Stimulated activated CD4-positive, alpha-beta T cell treated with anti-CD3 and anti-CD28 coated beads, TNF-alpha, amount 100 ng/mL, for 48 hours (primary cell): ENCODE data around the gene SPOP.

Source experiments
- DNase-seq, 3 donors: peaks; one replicate each; pipeline ENCODE4 v3.0.0-alpha.2; 2020; ENCODE audit warnings: low read depth in 3 of 3

Gene SPOP

GRCh38 chr17:49585422-49586027 is 92.4 kb downstream of the SPOP start:
- no peak for DNase-seq

- DNase-seq, result no peak
Observed at GRCh38 chr17:49583889-49584288, 94.0 kb downstream of the SPOP start.

- no peak for DNase-seq
Observed at GRCh38 chr17:49583226-49583625, 94.7 kb downstream of the SPOP start.

- DNase-seq, result no peak
Observed at GRCh38 chr17:49582789-49583188, 95.1 kb downstream of the SPOP start.

- DNase-seq, result no peak
Observed at GRCh38 chr17:49582055-49582722, 95.7 kb downstream of the SPOP start.

GRCh38 chr17:49581648-49581998 is 96.3 kb downstream of the SPOP start:
- no peak for DNase-seq

- DNase-seq, result no peak
Observed at GRCh38 chr17:49580981-49581647, 96.8 kb downstream of the SPOP start.

- no peak for DNase-seq
Observed at GRCh38 chr17:49580055-49580721, 97.7 kb downstream of the SPOP start.

GRCh38 chr17:49579522-49579921 is 98.4 kb downstream of the SPOP start:
- DNase-seq, result no peak

GRCh38 chr17:49578952-49579500 is 98.9 kb downstream of the SPOP start:
- no peak for DNase-seq

GRCh38 chr17:49578414-49578813 is 99.5 kb downstream of the SPOP start:
- no peak for DNase-seq

GRCh38 chr17:49577963-49578362 is 99.9 kb downstream of the SPOP start:
- no peak for DNase-seq

GRCh38 chr17:49577650-49577934 is 100.3 kb downstream of the SPOP start:
- no peak for DNase-seq

GRCh38 chr17:49576917-49577649 is 100.8 kb downstream of the SPOP start:
- no peak for DNase-seq

GRCh38 chr17:49576088-49576916 is 101.6 kb downstream of the SPOP start:
- DNase-seq, result no peak

- DNase-seq, result peak; percentile 45 to 69 (median 58)
Observed at GRCh38 chr17:49575679-49576087, 102.2 kb downstream of the SPOP start, which contains the start of gene NXPH3. NXPH3 (plus strand) TSS chr17:49575871; CDS start chr17:49576220, 349 bp downstream.

- DNase-seq, result no peak
Observed at GRCh38 chr17:49574945-49575678, 102.8 kb downstream of the SPOP start.

GRCh38 chr17:49574323-49574781 is 103.5 kb downstream of the SPOP start:
- no peak for DNase-seq

GRCh38 chr17:49573510-49574322 is 104.2 kb downstream of the SPOP start:
- no peak for DNase-seq
